Stomach smooth muscle (tissue), 2 donors: ENCODE results near the gene GAB4.
"Not testable (repeated sequence)": the region's sequence is repeated elsewhere in the genome, so short reads cannot be mapped to it uniquely, and the experiment has no call there.

ENCODE experiments used
- H3K27ac ChIP-seq: one replicate; pipeline ENCODE4 v1.7.0; 2013; ENCODE audit warnings: mild to moderate bottlenecking, low read length, inconsistent platforms
- H3K27me3 ChIP-seq, 2 donors: one replicate each; pipeline ENCODE4 v1.7.0; 2013; ENCODE audit warnings: low read length in 2 of 2; ENCODE audit not compliant: insufficient read depth in 2 of 2, control insufficient read depth in 1 of 2
- H3K36me3 ChIP-seq, 2 donors: one replicate each; pipeline ENCODE4 v1.7.0; 2013; ENCODE audit warnings: low read length in 2 of 2; ENCODE audit not compliant: control insufficient read depth in 2 of 2, insufficient read depth in 2 of 2
- H3K4me1 ChIP-seq: one replicate; pipeline ENCODE4 v1.7.0; 2013; ENCODE audit warnings: low read length; ENCODE audit not compliant: control insufficient read depth, insufficient read depth
- H3K4me3 ChIP-seq, 2 donors: one replicate each; pipeline ENCODE4 v1.7.0; 2013; ENCODE audit warnings: low read length in 2 of 2
- H3K9ac ChIP-seq, 2 donors: one replicate each; pipeline ENCODE4 v1.7.0; 2013; ENCODE audit warnings: low read length in 2 of 2, mild to moderate bottlenecking in 1 of 2
- H3K9me3 ChIP-seq, 2 donors: one replicate each; pipeline ENCODE4 v1.7.0; 2013; ENCODE audit warnings: low read length in 2 of 2; ENCODE audit not compliant: control insufficient read depth in 2 of 2
- donor health status: healthy.
- donor health status: Pancreatic carcinoma.

Gene GAB4

GRCh38 chr22:16935209-16935608 lies 72.8 kb downstream of the GAB4 start:
- Histone ChIP-seq H3K27me3 (peaks cover 2 to 18% of the 10 kb centered on the region in 2 donors), H3K27ac (no peak overlapping the region), H3K9ac (no peak overlapping the region), H3K4me3 (no peak overlapping the region), H3K4me1 (no peaks in the 10 kb centered on the region), H3K9me3 (no peaks in the 10 kb centered on the region), H3K36me3 (no peaks in the 10 kb centered on the region)

- Histone ChIP-seq H3K27me3 (peaks cover 2 to 18% of the 10 kb centered on the region in 2 donors), H3K9ac (no peak overlapping the region), H3K9me3 (no peaks in the 10 kb centered on the region), H3K27ac (no peak overlapping the region), H3K36me3 (no peaks in the 10 kb centered on the region), H3K4me3 (no peak overlapping the region), H3K4me1 (no peaks in the 10 kb centered on the region)
These were observed 74.4 kb downstream of the GAB4 start for GRCh38 chr22:16933291-16934282.

GRCh38 chr22:16932577-16932976 lies 75.4 kb downstream of the GAB4 start:
- no peaks in the 10 kb centered on the region for H3K4me1 ChIP-seq
- no peaks in the 10 kb centered on the region for H3K36me3 ChIP-seq
- peaks cover 2 to 21% of the 10 kb centered on the region in 2 donors for H3K27me3 ChIP-seq
- no peak overlapping the region for H3K27ac ChIP-seq
- no peak overlapping the region for H3K4me3 ChIP-seq
- H3K9me3 ChIP-seq = no peaks in the 10 kb centered on the region
- no peak overlapping the region for H3K9ac ChIP-seq

GRCh38 chr22:16925407-16925966 lies 82.5 kb downstream of the GAB4 start:
- no peak overlapping the region for H3K9ac ChIP-seq
- H3K4me3 ChIP-seq = no peak overlapping the region
- no peaks in the 10 kb centered on the region for H3K4me1 ChIP-seq
- H3K9me3 ChIP-seq = no peaks in the 10 kb centered on the region
- H3K27me3 ChIP-seq = peaks cover 0 to 12% of the 10 kb centered on the region in 2 donors
- no peak overlapping the region for H3K27ac ChIP-seq
- H3K36me3 ChIP-seq = no peaks in the 10 kb centered on the region

- H3K4me3 ChIP-seq = no peak overlapping the region
- no peak overlapping the region for H3K9ac ChIP-seq
- no peak overlapping the region for H3K27ac ChIP-seq
- H3K27me3 ChIP-seq = peaks cover 2 to 6% of the 10 kb centered on the region in 2 donors
- H3K9me3 ChIP-seq = no peaks in the 10 kb centered on the region
- H3K4me1 ChIP-seq = no peaks in the 10 kb centered on the region
- H3K36me3 ChIP-seq = no peaks in the 10 kb centered on the region
These were observed 85.3 kb downstream of the GAB4 start for GRCh38 chr22:16922706-16923105.

- no peak overlapping the region for H3K4me3 ChIP-seq
- H3K9me3 ChIP-seq = no peaks in the 10 kb centered on the region
- H3K27ac ChIP-seq = no peak overlapping the region
- H3K36me3 ChIP-seq = no peaks in the 10 kb centered on the region
- peaks cover 4 to 11% of the 10 kb centered on the region in 2 donors for H3K27me3 ChIP-seq
- no peak overlapping the region for H3K9ac ChIP-seq
- H3K4me1 ChIP-seq = no peaks in the 10 kb centered on the region
These were observed 85.9 kb downstream of the GAB4 start for GRCh38 chr22:16922076-16922475.

GRCh38 chr22:16917144-16918003 lies 90.6 kb downstream of the GAB4 start:
- peaks cover 14 to 19% of the 10 kb centered on the region in 2 donors for H3K27me3 ChIP-seq
- no peak overlapping the region for H3K27ac ChIP-seq
- H3K9ac ChIP-seq = no peak overlapping the region
- no peaks in the 10 kb centered on the region for H3K4me1 ChIP-seq
- no peaks in the 10 kb centered on the region for H3K9me3 ChIP-seq
- no peak overlapping the region for H3K4me3 ChIP-seq
- no peaks in the 10 kb centered on the region for H3K36me3 ChIP-seq

- no peak overlapping the region for H3K27ac ChIP-seq
- H3K9ac ChIP-seq = no peak overlapping the region
- no peak overlapping the region for H3K4me3 ChIP-seq
- H3K4me1 ChIP-seq = no peaks in the 10 kb centered on the region
- no peaks in the 10 kb centered on the region for H3K9me3 ChIP-seq
- peaks cover 18 to 20% of the 10 kb centered on the region in 2 donors for H3K27me3 ChIP-seq
- no peaks in the 10 kb centered on the region for H3K36me3 ChIP-seq
These were observed 92.3 kb downstream of the GAB4 start for GRCh38 chr22:16915701-16916100.

GRCh38 chr22:16914911-16915310 lies 93.1 kb downstream of the GAB4 start:
- H3K4me3 ChIP-seq, H3K4me1 ChIP-seq, H3K27ac ChIP-seq, H3K9ac ChIP-seq, H3K36me3 ChIP-seq, H3K9me3 ChIP-seq: not testable (repeated sequence)
- H3K27me3 ChIP-seq = peaks cover 16 to 20% of the 10 kb centered on the region in 2 donors

- Histone ChIP-seq H3K36me3 (no peaks in the 10 kb centered on the region), H3K27ac (no peak overlapping the region), H3K27me3 (peaks cover 16 to 20% of the 10 kb centered on the region in 2 donors), H3K9ac (no peak overlapping the region), H3K4me1 (no peaks in the 10 kb centered on the region), H3K4me3 (no peak overlapping the region), H3K9me3 (no peaks in the 10 kb centered on the region)
These were observed 94.0 kb downstream of the GAB4 start for GRCh38 chr22:16914006-16914405.
